ENCODE results near the gene EPHA3.
A peak's percentile ranks its signal among the peaks of the same experiment; 100 is the strongest.

Gene EPHA3

DNA sequence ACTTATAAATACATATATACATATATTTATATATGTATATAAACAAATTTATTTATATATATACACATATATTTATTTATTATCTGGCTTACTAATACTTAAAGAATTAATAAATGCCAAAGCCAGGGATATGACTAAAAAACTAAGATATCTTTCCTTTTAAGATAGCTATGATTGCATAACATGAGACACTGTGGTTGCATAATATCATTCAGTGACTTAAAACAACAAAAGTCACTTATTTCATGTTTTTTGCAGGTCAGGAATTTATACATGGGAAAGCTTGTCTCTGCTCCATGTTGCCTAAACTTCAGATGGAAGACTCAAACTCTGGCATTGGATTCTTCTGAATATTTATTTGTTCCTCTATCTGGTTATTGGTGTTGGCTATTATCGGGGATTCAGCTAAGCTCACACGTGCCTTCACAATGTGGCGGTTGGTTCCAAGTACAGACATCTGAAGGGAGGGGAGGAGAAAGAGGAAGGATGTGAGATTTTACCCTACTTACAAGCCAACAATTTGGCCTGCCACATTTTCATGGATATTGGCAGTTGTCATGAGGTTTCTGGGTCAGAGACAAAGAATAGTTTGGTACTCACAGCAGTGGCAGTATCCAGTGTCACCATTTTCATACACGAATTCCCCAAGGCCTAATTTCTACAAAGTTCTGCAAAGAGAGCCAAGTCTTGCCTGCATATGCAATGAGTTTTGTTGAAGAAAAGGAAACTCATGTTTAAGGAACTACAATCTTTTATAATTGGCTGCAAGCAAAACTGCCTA lies 381.6 kb downstream of the EPHA3 start:
- WGBS, 2 donors (ENCODE audit: extremely low coverage in 2 of 2, insufficient read length in 2 of 2, insufficient replicate concordance in 1 of 2), result no CpG with 5 or more reads among the region's 4 CpGs
- no peak overlapping the region for H3K18ac ChIP-seq (ENCODE audit: low read length)
- no peak overlapping the region for H3K14ac ChIP-seq (ENCODE audit: low read length)
- H3K27ac ChIP-seq (replicated peaks; ENCODE audit: low read length), result no peak overlapping the region
- no peak overlapping the region for H4K91ac ChIP-seq (ENCODE audit: low read depth, low read length, poor library complexity)
- no peaks in the 10 kb centered on the region for H3K4me1 ChIP-seq (ENCODE audit: control insufficient read depth in 2 of 2, insufficient read depth in 1 of 2, low read depth in 1 of 2, low read length in 2 of 2)
- H3K4me2 ChIP-seq (ENCODE audit: insufficient read depth, low read length, poor library complexity, severe bottlenecking), result no peak overlapping the region
- H3K4ac ChIP-seq (ENCODE audit: low read length), result no peak overlapping the region
- H3K79me1 ChIP-seq (ENCODE audit: low read depth, low read length), result no peaks in the 10 kb centered on the region
- H2BK12ac ChIP-seq (ENCODE audit: low read length), result no peak overlapping the region
- H3K9ac ChIP-seq (ENCODE audit: low read depth, low read length, poor library complexity), result no peak overlapping the region
- no peak overlapping the region for H2AK5ac ChIP-seq (ENCODE audit: low read depth, low read length)
- H3K4me3 ChIP-seq (ENCODE audit: low read length in 2 of 2), result no peak overlapping the region
- H2BK5ac ChIP-seq (ENCODE audit: low read length), result no peak overlapping the region
- peak overlapping the region; percentile 67 for H2AFZ ChIP-seq (ENCODE audit: low read length)
- no peak overlapping the region for H2BK15ac ChIP-seq (ENCODE audit: low read length)
- no peaks in the 10 kb centered on the region for H3K36me3 ChIP-seq (replicated peaks in 1 of 2; ENCODE audit: control insufficient read depth in 2 of 2, insufficient read depth in 2 of 2, low read length in 2 of 2)
- H3K9me3 ChIP-seq (replicated peaks in 1 of 2; ENCODE audit: control insufficient read depth in 2 of 2, insufficient read depth in 1 of 2, low read depth in 1 of 2, low read length in 2 of 2), result no peaks in the 10 kb centered on the region
- H3K27me3 ChIP-seq (ENCODE audit: control insufficient read depth in 3 of 3, insufficient read depth in 3 of 3, low read depth in 1 of 3, low read length in 3 of 3), result no peaks in the 10 kb centered on the region
- H2BK120ac ChIP-seq (ENCODE audit: low read depth, low read length), result no peak overlapping the region
- no peak overlapping the region for H3K23ac ChIP-seq (ENCODE audit: low read depth, low read length, poor library complexity)
- no peak overlapping the region for H4K8ac ChIP-seq (ENCODE audit: low read depth, low read length)
- no peak for DNase-seq (ENCODE audit: low spot score)

DNA sequence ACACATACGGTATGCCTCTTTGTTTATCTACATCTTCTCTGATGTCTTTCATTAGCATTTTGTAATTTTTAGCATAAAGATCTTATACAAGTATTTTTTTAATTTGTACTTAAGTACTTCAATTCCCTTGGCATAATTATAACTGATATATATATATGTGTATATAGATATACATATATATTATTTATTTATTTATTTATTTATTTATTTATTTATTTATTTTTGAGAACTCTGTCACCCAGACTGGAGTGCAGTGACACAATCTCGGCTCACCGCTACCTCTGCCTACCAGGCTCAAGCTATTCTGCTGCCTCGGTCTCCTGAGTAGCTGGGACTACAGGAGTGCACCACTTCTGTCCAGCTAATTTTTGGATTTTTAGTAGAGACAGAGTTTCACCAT lies 382.7 kb downstream of the EPHA3 start:
- Histone ChIP-seq H4K8ac (ENCODE audit: low read depth, low read length) (no peak overlapping the region), H3K4me2 (ENCODE audit: insufficient read depth, low read length, poor library complexity, severe bottlenecking) (no peak overlapping the region), H2BK15ac (ENCODE audit: low read length) (no peak overlapping the region), H4K91ac (ENCODE audit: low read depth, low read length, poor library complexity) (no peak overlapping the region), H3K27me3 (ENCODE audit: control insufficient read depth in 3 of 3, insufficient read depth in 3 of 3, low read depth in 1 of 3, low read length in 3 of 3) (no peaks in the 10 kb centered on the region), H2BK5ac (ENCODE audit: low read length) (no peak overlapping the region), H2BK12ac (ENCODE audit: low read length) (no peak overlapping the region), H3K79me1 (ENCODE audit: low read depth, low read length) (no peaks in the 10 kb centered on the region), H3K27ac (replicated peaks; ENCODE audit: low read length) (no peak overlapping the region), H3K18ac (ENCODE audit: low read length) (no peak overlapping the region), H3K4me1 (ENCODE audit: control insufficient read depth in 2 of 2, insufficient read depth in 1 of 2, low read depth in 1 of 2, low read length in 2 of 2) (no peaks in the 10 kb centered on the region), H3K9ac (ENCODE audit: low read depth, low read length, poor library complexity) (no peak overlapping the region), H3K23ac (ENCODE audit: low read depth, low read length, poor library complexity) (no peak overlapping the region), H3K14ac (ENCODE audit: low read length) (no peak overlapping the region), H2AK5ac (ENCODE audit: low read depth, low read length) (no peak overlapping the region), H2AFZ (ENCODE audit: low read length) (no peak overlapping the region), H2BK120ac (ENCODE audit: low read depth, low read length) (no peak overlapping the region), H3K4ac (ENCODE audit: low read length) (no peak overlapping the region), H3K9me3 (replicated peaks in 1 of 2; ENCODE audit: control insufficient read depth in 2 of 2, insufficient read depth in 1 of 2, low read depth in 1 of 2, low read length in 2 of 2) (no peaks in the 10 kb centered on the region), H3K4me3 (ENCODE audit: low read length in 2 of 2) (no peak overlapping the region), H3K36me3 (replicated peaks in 1 of 2; ENCODE audit: control insufficient read depth in 2 of 2, insufficient read depth in 2 of 2, low read length in 2 of 2) (no peaks in the 10 kb centered on the region)
- DNase-seq (ENCODE audit: low spot score), result no peak
- WGBS, 2 donors (ENCODE audit: extremely low coverage in 2 of 2, insufficient read length in 2 of 2, insufficient replicate concordance in 1 of 2), result no CpG with 5 or more reads among the region's 4 CpGs

DNA sequence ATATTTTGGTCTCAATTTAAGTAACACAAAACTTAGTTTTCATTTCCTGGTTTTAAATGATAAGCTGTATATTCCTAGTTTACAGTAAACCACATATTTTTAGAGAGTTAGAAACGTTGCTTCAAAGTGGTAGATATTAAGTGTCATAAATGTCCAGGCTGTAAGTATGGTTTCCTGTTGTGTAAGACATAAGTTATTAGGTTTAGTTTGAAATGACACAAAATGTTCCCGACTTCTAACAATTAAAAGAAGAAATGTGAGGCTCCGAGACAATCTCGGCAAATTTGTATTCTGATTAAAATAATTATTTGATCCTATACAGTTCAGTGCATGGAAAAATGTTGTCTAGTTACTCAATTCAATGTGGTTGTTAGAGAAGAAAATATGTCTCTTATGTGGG lies 387.3 kb downstream of the EPHA3 start:
- Histone ChIP-seq H3K14ac (ENCODE audit: low read length) (no peak overlapping the region), H2BK15ac (ENCODE audit: low read length) (no peak overlapping the region), H3K27ac (replicated peaks; ENCODE audit: low read length) (no peak overlapping the region), H2BK12ac (ENCODE audit: low read length) (no peak overlapping the region), H4K91ac (ENCODE audit: low read depth, low read length, poor library complexity) (no peak overlapping the region), H2AFZ (ENCODE audit: low read length) (no peak overlapping the region), H3K18ac (ENCODE audit: low read length) (no peak overlapping the region), H3K4me3 (ENCODE audit: low read length in 2 of 2) (no peak overlapping the region), H3K4me1 (ENCODE audit: control insufficient read depth in 2 of 2, insufficient read depth in 1 of 2, low read depth in 1 of 2, low read length in 2 of 2) (no peaks in the 10 kb centered on the region), H3K36me3 (replicated peaks in 1 of 2; ENCODE audit: control insufficient read depth in 2 of 2, insufficient read depth in 2 of 2, low read length in 2 of 2) (no peaks in the 10 kb centered on the region), H4K8ac (ENCODE audit: low read depth, low read length) (no peak overlapping the region), H2BK120ac (ENCODE audit: low read depth, low read length) (no peak overlapping the region), H3K23ac (ENCODE audit: low read depth, low read length, poor library complexity) (no peak overlapping the region), H3K79me1 (ENCODE audit: low read depth, low read length) (no peaks in the 10 kb centered on the region), H3K4me2 (ENCODE audit: insufficient read depth, low read length, poor library complexity, severe bottlenecking) (no peak overlapping the region), H2AK5ac (ENCODE audit: low read depth, low read length) (no peak overlapping the region), H3K9ac (ENCODE audit: low read depth, low read length, poor library complexity) (no peak overlapping the region), H3K9me3 (replicated peaks in 1 of 2; ENCODE audit: control insufficient read depth in 2 of 2, insufficient read depth in 1 of 2, low read depth in 1 of 2, low read length in 2 of 2) (no peaks in the 10 kb centered on the region), H3K4ac (ENCODE audit: low read length) (no peak overlapping the region), H2BK5ac (ENCODE audit: low read length) (no peak overlapping the region), H3K27me3 (ENCODE audit: control insufficient read depth in 3 of 3, insufficient read depth in 3 of 3, low read depth in 1 of 3, low read length in 3 of 3) (no peaks in the 10 kb centered on the region)
- no CpG with 5 or more reads among the region's 4 CpGs for WGBS, 2 donors (ENCODE audit: extremely low coverage in 2 of 2, insufficient read length in 2 of 2, insufficient replicate concordance in 1 of 2)
- no peak for DNase-seq (ENCODE audit: low spot score)

DNA sequence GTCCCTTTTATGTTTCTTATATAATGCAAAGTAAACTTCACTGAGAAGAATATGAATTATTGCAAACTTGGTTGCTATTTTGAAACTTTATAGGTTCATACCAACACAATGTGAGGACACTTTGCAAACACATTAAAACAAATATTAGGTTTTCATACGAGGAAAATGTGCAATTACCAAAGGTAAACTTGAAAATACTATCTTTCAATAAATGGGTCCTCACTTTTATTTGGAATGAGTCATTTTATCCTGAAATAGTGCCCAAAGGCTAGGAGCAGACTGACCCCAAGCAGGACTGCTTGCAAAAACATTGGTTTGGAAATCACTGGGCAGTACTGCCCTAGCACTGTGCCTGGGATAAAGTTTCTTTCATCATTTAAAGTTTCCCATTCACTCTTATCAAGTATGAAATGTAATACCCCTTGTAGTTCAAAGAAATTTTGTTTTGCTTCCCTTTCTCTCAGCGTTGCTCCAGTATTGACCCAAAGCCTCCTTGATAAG lies 396.5 kb downstream of the EPHA3 start:
- H3K27me3 ChIP-seq (ENCODE audit: control insufficient read depth in 3 of 3, insufficient read depth in 3 of 3, low read depth in 1 of 3, low read length in 3 of 3), result no peaks in the 10 kb centered on the region
- no peak overlapping the region for H3K9ac ChIP-seq (ENCODE audit: low read depth, low read length, poor library complexity)
- H3K4me3 ChIP-seq (ENCODE audit: low read length in 2 of 2), result no peak overlapping the region
- no peak overlapping the region for H3K4ac ChIP-seq (ENCODE audit: low read length)
- no peaks in the 10 kb centered on the region for H3K79me1 ChIP-seq (ENCODE audit: low read depth, low read length)
- no peak overlapping the region for H2BK120ac ChIP-seq (ENCODE audit: low read depth, low read length)
- no peak overlapping the region for H3K23ac ChIP-seq (ENCODE audit: low read depth, low read length, poor library complexity)
- no peaks in the 10 kb centered on the region for H3K4me1 ChIP-seq (ENCODE audit: control insufficient read depth in 2 of 2, insufficient read depth in 1 of 2, low read depth in 1 of 2, low read length in 2 of 2)
- no peak overlapping the region for H2AK5ac ChIP-seq (ENCODE audit: low read depth, low read length)
- no peaks in the 10 kb centered on the region for H3K36me3 ChIP-seq (replicated peaks in 1 of 2; ENCODE audit: control insufficient read depth in 2 of 2, insufficient read depth in 2 of 2, low read length in 2 of 2)
- no peak overlapping the region for H2BK12ac ChIP-seq (ENCODE audit: low read length)
- H2BK5ac ChIP-seq (ENCODE audit: low read length), result no peak overlapping the region
- no peak overlapping the region for H3K4me2 ChIP-seq (ENCODE audit: insufficient read depth, low read length, poor library complexity, severe bottlenecking)
- WGBS, 2 donors (ENCODE audit: extremely low coverage in 2 of 2, insufficient read length in 2 of 2, insufficient replicate concordance in 1 of 2), result no CpG with 5 or more reads among the region's 2 CpGs
- DNase-seq (ENCODE audit: low spot score), result no peak
- no peak overlapping the region for H3K18ac ChIP-seq (ENCODE audit: low read length)
- no peaks in the 10 kb centered on the region for H3K9me3 ChIP-seq (replicated peaks in 1 of 2; ENCODE audit: control insufficient read depth in 2 of 2, insufficient read depth in 1 of 2, low read depth in 1 of 2, low read length in 2 of 2)
- H3K14ac ChIP-seq (ENCODE audit: low read length), result no peak overlapping the region
- no peak overlapping the region for H4K91ac ChIP-seq (ENCODE audit: low read depth, low read length, poor library complexity)
- H2BK15ac ChIP-seq (ENCODE audit: low read length), result no peak overlapping the region
- no peak overlapping the region for H4K8ac ChIP-seq (ENCODE audit: low read depth, low read length)
- no peak overlapping the region for H3K27ac ChIP-seq (replicated peaks; ENCODE audit: low read length)
- H2AFZ ChIP-seq (ENCODE audit: low read length), result no peak overlapping the region

Data from neuronal stem cell (in vitro differentiated cells).